Liver (tissue), 9 donors: ENCODE results near the gene RAB23. TPM values are rescaled to one million over a fixed set of nuclear protein-coding genes. Genes with fewer than 3 reads are reported as not detected.

ENCODE experiments used
- DNase-seq: peaks from one replicate; pipeline ENCODE4 v3.0.0-alpha.2; 2017; ENCODE audit warnings: low spot score
- H3K27ac ChIP-seq, 2 donors: one replicate each; pipeline ENCODE4 v1.7.0; 2013; ENCODE audit warnings: inconsistent platforms in 2 of 2, low read length in 2 of 2, control low read depth in 1 of 2, low read depth in 1 of 2, mild to moderate bottlenecking in 1 of 2
- H3K27me3 ChIP-seq, 4 donors: one replicate each; pipeline versions ENCODE4 v1.6.1 to v1.7.0; 2013; ENCODE audit warnings: low read length in 3 of 4, inconsistent platforms in 1 of 4, mild to moderate bottlenecking in 1 of 4, moderate library complexity in 1 of 4; ENCODE audit not compliant: control insufficient read depth in 4 of 4, insufficient read depth in 4 of 4
- H3K36me3 ChIP-seq, 4 donors: one replicate each; pipeline versions ENCODE4 v1.6.1 to v1.7.0; 2013; ENCODE audit warnings: low read length in 3 of 4, mild to moderate bottlenecking in 3 of 4, low read depth in 1 of 4, moderate library complexity in 1 of 4; ENCODE audit not compliant: control insufficient read depth in 4 of 4, insufficient read depth in 3 of 4
- H3K4me1 ChIP-seq, 4 donors: one replicate each; pipeline versions ENCODE4 v1.6.1 to v1.7.0; 2013; ENCODE audit warnings: low read length in 3 of 4, mild to moderate bottlenecking in 3 of 4, moderate library complexity in 1 of 4; ENCODE audit not compliant: control insufficient read depth in 4 of 4, insufficient read depth in 4 of 4
- H3K4me3 ChIP-seq, 3 donors: one replicate each; pipeline versions ENCODE4 v1.6.1 to v1.7.0; 2013; ENCODE audit warnings: low read length in 3 of 3, control low read depth in 1 of 3, low read depth in 1 of 3, mild to moderate bottlenecking in 1 of 3
- H3K9ac ChIP-seq, 2 donors: one replicate each; pipeline ENCODE4 v1.7.0; 2013; ENCODE audit warnings: low read length in 2 of 2, mild to moderate bottlenecking in 2 of 2, moderate library complexity in 2 of 2, control low read depth in 1 of 2, low read depth in 1 of 2
- H3K9me3 ChIP-seq, 4 donors: one replicate each; pipeline versions ENCODE4 v1.6.1 to v1.7.0; 2013; ENCODE audit warnings: low read length in 3 of 4; ENCODE audit not compliant: control insufficient read depth in 4 of 4
- ATF3 ChIP-seq: IDR thresholded peaks from 2 replicates; pipeline ENCODE4 v1.6.1; 2016; ENCODE audit warnings: antibody characterized with exemption
- EGR1 ChIP-seq, 2 donors: IDR thresholded peaks; 2 replicates each; pipeline ENCODE4 v1.6.1; 2016 to 2018; ENCODE audit warnings: antibody characterized with exemption in 2 of 2, low read depth in 2 of 2
- FOXA1 ChIP-seq: IDR thresholded peaks from 2 replicates; pipeline ENCODE4 v1.6.1; 2016; ENCODE audit warnings: antibody characterized with exemption
- FOXA2 ChIP-seq: IDR thresholded peaks from 2 replicates; pipeline ENCODE4 v1.6.1; 2016; ENCODE audit warnings: antibody characterized with exemption
- GABPA ChIP-seq, 2 donors: IDR thresholded peaks in 1 of 2; conservative IDR thresholded peaks in 1 of 2; 2 replicates each; pipeline ENCODE4 v1.6.1; 2016; ENCODE audit warnings: antibody characterized with exemption in 2 of 2, mild to moderate bottlenecking in 1 of 2, moderate library complexity in 1 of 2
- HNF4A ChIP-seq, 2 donors: conservative IDR thresholded peaks; 2 replicates each; pipeline ENCODE4 v1.6.1; 2016; ENCODE audit warnings: antibody characterized with exemption in 2 of 2, mild to moderate bottlenecking in 2 of 2
- HNF4G ChIP-seq: IDR thresholded peaks from 2 replicates; pipeline ENCODE4 v1.6.1; 2016; ENCODE audit warnings: antibody characterized with exemption
- JUND ChIP-seq, 2 donors: IDR thresholded peaks; 2 replicates each; pipeline ENCODE4 v1.6.1; 2016; ENCODE audit warnings: antibody characterized with exemption in 2 of 2
- NR2F2 ChIP-seq: IDR thresholded peaks from 2 replicates; pipeline ENCODE4 v1.6.1; 2016; ENCODE audit warnings: antibody characterized with exemption
- RAD21 ChIP-seq, 2 donors: IDR thresholded peaks; 2 replicates each; pipeline ENCODE4 v1.6.1; 2016; ENCODE audit warnings: antibody characterized with exemption in 2 of 2, mild to moderate bottlenecking in 2 of 2
- RXRA ChIP-seq, 2 donors: IDR thresholded peaks; 2 replicates each; pipeline ENCODE4 v1.6.1; 2017 to 2018; ENCODE audit warnings: antibody characterized with exemption in 2 of 2, mild to moderate bottlenecking in 1 of 2
- SP1 ChIP-seq: IDR thresholded peaks from 2 replicates; pipeline ENCODE4 v1.6.1; 2018; ENCODE audit warnings: antibody characterized with exemption, mild to moderate bottlenecking
- TAF1 ChIP-seq: conservative IDR thresholded peaks from 2 replicates; pipeline ENCODE4 v1.6.1; 2016; ENCODE audit warnings: antibody characterized with exemption, mild to moderate bottlenecking
- YY1 ChIP-seq: IDR thresholded peaks from 2 replicates; pipeline ENCODE4 v1.6.1; 2016; ENCODE audit warnings: antibody characterized with exemption, mild to moderate bottlenecking
- WGBS: extraction: QIAGEN DNeasy Blood & Tissue Kit; methylation state at CpG from one replicate; pipeline ENCODE4 v1.1.7; 2013; 5-methylcytosine and 5-hydroxymethylcytosine counted together
- polyA plus RNA-seq, 2 donors: library from polyadenylated mRNA; stranded (reverse) in 1 of 2; unstranded in 1 of 2; fragments of 200-250 nt in 1 of 2; fragments of >200 nt in 1 of 2; fragmentation: Nextera tagmentation in 1 of 2; extraction: Ambion mirVana in 1 of 2; gene quantifications; one replicate each; pipeline versions ENCODE4 v1.2.1 to v1.2.3, GENCODE V29; 2013 to 2015
- total RNA-seq, 2 donors: library from RNA; depleted of rRNA; stranded (reverse); fragments of >200 nt; gene quantifications; one replicate each; pipeline ENCODE4 v1.2.3, GENCODE V29; 2014
- TF ChIP-seq, protein P1 (sequence below): IDR thresholded peaks from 2 replicates; pipeline ENCODE4 v1.6.1; 2016; ENCODE audit warnings: antibody characterized with exemption
- TF ChIP-seq, protein P2 (sequence below): IDR thresholded peaks from 2 replicates; pipeline ENCODE4 v1.6.1; 2016; ENCODE audit warnings: antibody characterized with exemption, mild to moderate bottlenecking
- TF ChIP-seq, protein P3 (sequence below): fragments of 150-350 bp; IDR thresholded peaks from 2 replicates; pipeline ENCODE4 v1.5.1; 2017; ENCODE audit warnings: improper control_type of control experiment, low read depth, low read length; ENCODE audit not compliant: missing input control
- TF ChIP-seq, protein P4 (sequence below): IDR thresholded peaks from 2 replicates; pipeline ENCODE4 v1.6.1; 2016; ENCODE audit warnings: antibody characterized with exemption
- donor health status: healthy.
- donor health status: healthy.
- donor health status: healthy.
- donor health status: healthy.
- donor health status: healthy.

The RAB23 gene
- total and polyA plus RNA-seq, 4 donors, result 0.60 to 4.3 (median 2.4) TPM

DNA sequence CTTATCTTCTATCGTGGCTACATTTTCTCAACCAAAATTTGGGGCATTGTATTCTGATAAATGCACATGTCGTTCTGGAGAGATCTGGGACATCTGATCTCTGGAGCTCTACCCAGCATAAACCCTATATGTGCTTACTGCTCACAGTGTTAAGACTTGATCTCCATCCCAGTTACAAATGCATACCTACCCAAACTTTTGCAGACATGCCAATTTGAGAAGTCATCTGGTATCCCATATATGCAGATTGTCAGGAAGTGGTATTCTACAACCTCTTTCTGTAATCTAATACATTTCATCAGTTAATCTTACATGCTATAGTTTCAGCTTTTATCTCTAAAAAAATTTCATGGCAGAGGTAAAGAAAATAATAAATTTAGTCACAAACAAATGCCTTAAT, 38.8 kb downstream of the RAB23 start:
- H3K9me3 ChIP-seq, result no peaks in the 10 kb centered on the region
- TF ChIP-seq FOXA2 (no peak), EGR1 (IDR thresholded peaks at IDR 0.05; ENCODE audit: low read depth in 2 of 2) (no peak), TAF1 (no peak), HNF4G (no peak), FOXA1 (no peak), ATF3 (no peak), HNF4A (conservative IDR thresholded peaks at IDR 0.05) (no peak), GABPA (IDR thresholded peaks at IDR 0.05 in 1 of 2, conservative IDR thresholded peaks at IDR 0.05 in 1 of 2) (no peak), RXRA (IDR thresholded peaks at IDR 0.05) (no peak), SP1 (no peak), JUND (IDR thresholded peaks at IDR 0.05) (no peak), RAD21 (IDR thresholded peaks at IDR 0.05) (no peak)
- TF ChIP-seq, protein P1, sequence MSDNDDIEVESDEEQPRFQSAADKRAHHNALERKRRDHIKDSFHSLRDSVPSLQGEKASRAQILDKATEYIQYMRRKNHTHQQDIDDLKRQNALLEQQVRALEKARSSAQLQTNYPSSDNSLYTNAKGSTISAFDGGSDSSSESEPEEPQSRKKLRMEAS, result no peak
- TF ChIP-seq, protein P2, sequence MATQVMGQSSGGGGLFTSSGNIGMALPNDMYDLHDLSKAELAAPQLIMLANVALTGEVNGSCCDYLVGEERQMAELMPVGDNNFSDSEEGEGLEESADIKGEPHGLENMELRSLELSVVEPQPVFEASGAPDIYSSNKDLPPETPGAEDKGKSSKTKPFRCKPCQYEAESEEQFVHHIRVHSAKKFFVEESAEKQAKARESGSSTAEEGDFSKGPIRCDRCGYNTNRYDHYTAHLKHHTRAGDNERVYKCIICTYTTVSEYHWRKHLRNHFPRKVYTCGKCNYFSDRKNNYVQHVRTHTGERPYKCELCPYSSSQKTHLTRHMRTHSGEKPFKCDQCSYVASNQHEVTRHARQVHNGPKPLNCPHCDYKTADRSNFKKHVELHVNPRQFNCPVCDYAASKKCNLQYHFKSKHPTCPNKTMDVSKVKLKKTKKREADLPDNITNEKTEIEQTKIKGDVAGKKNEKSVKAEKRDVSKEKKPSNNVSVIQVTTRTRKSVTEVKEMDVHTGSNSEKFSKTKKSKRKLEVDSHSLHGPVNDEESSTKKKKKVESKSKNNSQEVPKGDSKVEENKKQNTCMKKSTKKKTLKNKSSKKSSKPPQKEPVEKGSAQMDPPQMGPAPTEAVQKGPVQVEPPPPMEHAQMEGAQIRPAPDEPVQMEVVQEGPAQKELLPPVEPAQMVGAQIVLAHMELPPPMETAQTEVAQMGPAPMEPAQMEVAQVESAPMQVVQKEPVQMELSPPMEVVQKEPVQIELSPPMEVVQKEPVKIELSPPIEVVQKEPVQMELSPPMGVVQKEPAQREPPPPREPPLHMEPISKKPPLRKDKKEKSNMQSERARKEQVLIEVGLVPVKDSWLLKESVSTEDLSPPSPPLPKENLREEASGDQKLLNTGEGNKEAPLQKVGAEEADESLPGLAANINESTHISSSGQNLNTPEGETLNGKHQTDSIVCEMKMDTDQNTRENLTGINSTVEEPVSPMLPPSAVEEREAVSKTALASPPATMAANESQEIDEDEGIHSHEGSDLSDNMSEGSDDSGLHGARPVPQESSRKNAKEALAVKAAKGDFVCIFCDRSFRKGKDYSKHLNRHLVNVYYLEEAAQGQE, result no peak
- TF ChIP-seq, protein P3, sequence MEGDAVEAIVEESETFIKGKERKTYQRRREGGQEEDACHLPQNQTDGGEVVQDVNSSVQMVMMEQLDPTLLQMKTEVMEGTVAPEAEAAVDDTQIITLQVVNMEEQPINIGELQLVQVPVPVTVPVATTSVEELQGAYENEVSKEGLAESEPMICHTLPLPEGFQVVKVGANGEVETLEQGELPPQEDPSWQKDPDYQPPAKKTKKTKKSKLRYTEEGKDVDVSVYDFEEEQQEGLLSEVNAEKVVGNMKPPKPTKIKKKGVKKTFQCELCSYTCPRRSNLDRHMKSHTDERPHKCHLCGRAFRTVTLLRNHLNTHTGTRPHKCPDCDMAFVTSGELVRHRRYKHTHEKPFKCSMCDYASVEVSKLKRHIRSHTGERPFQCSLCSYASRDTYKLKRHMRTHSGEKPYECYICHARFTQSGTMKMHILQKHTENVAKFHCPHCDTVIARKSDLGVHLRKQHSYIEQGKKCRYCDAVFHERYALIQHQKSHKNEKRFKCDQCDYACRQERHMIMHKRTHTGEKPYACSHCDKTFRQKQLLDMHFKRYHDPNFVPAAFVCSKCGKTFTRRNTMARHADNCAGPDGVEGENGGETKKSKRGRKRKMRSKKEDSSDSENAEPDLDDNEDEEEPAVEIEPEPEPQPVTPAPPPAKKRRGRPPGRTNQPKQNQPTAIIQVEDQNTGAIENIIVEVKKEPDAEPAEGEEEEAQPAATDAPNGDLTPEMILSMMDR, result no peak
- TF ChIP-seq, protein P4, sequence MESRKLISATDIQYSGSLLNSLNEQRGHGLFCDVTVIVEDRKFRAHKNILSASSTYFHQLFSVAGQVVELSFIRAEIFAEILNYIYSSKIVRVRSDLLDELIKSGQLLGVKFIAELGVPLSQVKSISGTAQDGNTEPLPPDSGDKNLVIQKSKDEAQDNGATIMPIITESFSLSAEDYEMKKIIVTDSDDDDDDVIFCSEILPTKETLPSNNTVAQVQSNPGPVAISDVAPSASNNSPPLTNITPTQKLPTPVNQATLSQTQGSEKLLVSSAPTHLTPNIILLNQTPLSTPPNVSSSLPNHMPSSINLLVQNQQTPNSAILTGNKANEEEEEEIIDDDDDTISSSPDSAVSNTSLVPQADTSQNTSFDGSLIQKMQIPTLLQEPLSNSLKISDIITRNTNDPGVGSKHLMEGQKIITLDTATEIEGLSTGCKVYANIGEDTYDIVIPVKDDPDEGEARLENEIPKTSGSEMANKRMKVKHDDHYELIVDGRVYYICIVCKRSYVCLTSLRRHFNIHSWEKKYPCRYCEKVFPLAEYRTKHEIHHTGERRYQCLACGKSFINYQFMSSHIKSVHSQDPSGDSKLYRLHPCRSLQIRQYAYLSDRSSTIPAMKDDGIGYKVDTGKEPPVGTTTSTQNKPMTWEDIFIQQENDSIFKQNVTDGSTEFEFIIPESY, result no peak
- DNase-seq, result no peak
- H3K4me3 ChIP-seq, result no peak overlapping the region
- H3K9ac ChIP-seq, result no peak overlapping the region
- WGBS, result 92% methylated on average over 2 of the region's 2 CpGs
- H3K27ac ChIP-seq, result no peak overlapping the region
- H3K36me3 ChIP-seq, result peaks cover 2 to 12% (median 10%) of the 10 kb centered on the region in 4 donors
- H3K27me3 ChIP-seq, result no peaks in the 10 kb centered on the region
- no peaks in the 10 kb centered on the region for H3K4me1 ChIP-seq

DNA sequence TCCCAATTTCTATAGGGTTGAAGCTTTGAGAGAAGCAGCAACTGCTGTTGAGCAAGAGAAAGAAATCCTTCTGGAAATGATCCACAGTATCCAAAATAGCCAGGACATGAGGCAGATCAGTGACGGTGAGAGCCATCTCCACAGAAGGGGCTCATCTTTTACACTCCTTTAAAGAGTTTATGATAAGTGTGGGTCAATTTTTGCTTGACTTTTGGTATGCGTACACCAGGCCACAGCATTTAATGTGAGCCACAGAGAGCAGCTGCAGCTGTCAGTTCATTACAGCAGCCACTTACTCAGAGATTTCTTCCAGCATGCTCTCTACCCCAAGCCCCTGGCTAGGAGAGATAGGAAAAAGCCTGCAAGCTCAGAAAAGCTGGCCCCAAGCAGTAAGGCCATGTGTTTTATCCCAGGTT, 40.1 kb downstream of the RAB23 start:
- Histone ChIP-seq H3K36me3 (peaks cover 2 to 12% (median 10%) of the 10 kb centered on the region in 4 donors), H3K27me3 (no peaks in the 10 kb centered on the region), H3K9me3 (no peaks in the 10 kb centered on the region), H3K9ac (no peak overlapping the region), H3K27ac (no peak overlapping the region), H3K4me3 (no peak overlapping the region), H3K4me1 (no peaks in the 10 kb centered on the region)
- 87% methylated on average over 2 of the region's 2 CpGs for WGBS
- no peak for DNase-seq
- TF ChIP-seq, protein P3, result no peak
- TF ChIP-seq NR2F2, result no peak
- no peak for TF ChIP-seq RXRA (IDR thresholded peaks at IDR 0.05)
- TF ChIP-seq, protein P4, result no peak
- TF ChIP-seq SP1, result no peak
- no peak for TF ChIP-seq RAD21 (IDR thresholded peaks at IDR 0.05)
- no peak for TF ChIP-seq ATF3
- TF ChIP-seq EGR1 (IDR thresholded peaks at IDR 0.05; ENCODE audit: low read depth in 2 of 2), result no peak
- TF ChIP-seq JUND (IDR thresholded peaks at IDR 0.05), result no peak
- no peak for TF ChIP-seq HNF4A (conservative IDR thresholded peaks at IDR 0.05)
- TF ChIP-seq FOXA2, result no peak
- TF ChIP-seq YY1, result no peak
- TF ChIP-seq GABPA (IDR thresholded peaks at IDR 0.05 in 1 of 2, conservative IDR thresholded peaks at IDR 0.05 in 1 of 2), result no peak
